ENCODE data around the gene RAET1G. TPM values are rescaled to one million over a fixed set of nuclear protein-coding genes. Genes with fewer than 3 reads are reported as not detected.
A peak's percentile ranks its signal among the peaks of the same experiment; 100 is the strongest.

RAET1G gene
- total RNA-seq, 1 donor from 2014 or later: 0.73 TPM

DNA sequence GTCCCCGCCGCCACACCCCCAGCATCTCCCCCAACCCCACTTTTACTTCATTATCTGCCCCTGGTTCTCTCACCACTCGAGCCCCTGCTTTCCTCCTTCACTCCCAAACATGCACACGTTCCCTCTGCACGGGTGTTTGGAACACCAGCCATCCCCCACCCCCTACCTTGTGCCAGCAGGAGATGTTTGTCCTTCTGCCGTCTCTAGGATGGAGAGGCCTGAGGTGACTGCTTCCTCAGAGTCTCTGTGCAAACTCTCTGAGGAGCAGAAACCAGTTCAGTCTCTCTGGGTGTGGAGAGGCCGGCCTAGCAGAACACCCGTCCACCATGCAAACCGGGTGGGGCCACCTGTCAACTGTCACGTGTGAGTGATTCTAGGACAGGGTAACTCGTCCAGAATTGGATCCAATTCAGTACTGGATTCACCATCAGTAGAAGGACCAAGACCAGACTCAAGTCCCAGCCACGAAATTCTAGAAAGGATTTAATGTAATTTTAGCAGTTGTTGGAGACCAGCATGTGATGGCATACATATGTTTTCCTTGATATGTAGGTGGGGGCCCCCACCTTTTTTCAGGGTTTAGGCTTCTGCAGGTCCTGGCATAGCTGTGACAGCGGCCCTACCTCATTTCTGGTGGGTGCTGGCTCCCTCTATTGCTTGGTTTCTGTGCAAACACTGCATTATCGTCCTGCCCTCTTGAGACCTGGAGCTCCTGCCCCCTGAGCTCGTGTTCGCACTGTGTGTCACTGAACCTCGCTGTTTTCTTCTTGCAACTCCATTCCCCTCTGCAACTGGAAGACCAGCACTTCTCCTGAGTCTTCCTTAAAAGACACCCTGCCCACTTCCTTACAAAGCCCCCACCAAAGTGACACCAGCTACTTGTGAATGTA is 24.8 kb downstream of the RAET1G start, which contains the start of gene RAET1E:
Gene RAET1E (minus strand): TSS at position 259 of the 890 bp plus-strand sequence. CDS start 7,212 bp downstream, outside the sequence.
- H3K27me3 Mint-ChIP-seq (ENCODE audit: unreplicated experiment): peaks cover 7% of the 10 kb centered on the region
- H3K4me3 Mint-ChIP-seq (ENCODE audit: unreplicated experiment): peak within 1 kb of the TSS; percentile 46
- peak; percentile 51 for DNase-seq (ENCODE audit: extremely low spot score, unreplicated experiment)
- TF ChIP-seq, protein P1, sequence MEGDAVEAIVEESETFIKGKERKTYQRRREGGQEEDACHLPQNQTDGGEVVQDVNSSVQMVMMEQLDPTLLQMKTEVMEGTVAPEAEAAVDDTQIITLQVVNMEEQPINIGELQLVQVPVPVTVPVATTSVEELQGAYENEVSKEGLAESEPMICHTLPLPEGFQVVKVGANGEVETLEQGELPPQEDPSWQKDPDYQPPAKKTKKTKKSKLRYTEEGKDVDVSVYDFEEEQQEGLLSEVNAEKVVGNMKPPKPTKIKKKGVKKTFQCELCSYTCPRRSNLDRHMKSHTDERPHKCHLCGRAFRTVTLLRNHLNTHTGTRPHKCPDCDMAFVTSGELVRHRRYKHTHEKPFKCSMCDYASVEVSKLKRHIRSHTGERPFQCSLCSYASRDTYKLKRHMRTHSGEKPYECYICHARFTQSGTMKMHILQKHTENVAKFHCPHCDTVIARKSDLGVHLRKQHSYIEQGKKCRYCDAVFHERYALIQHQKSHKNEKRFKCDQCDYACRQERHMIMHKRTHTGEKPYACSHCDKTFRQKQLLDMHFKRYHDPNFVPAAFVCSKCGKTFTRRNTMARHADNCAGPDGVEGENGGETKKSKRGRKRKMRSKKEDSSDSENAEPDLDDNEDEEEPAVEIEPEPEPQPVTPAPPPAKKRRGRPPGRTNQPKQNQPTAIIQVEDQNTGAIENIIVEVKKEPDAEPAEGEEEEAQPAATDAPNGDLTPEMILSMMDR (IDR thresholded peaks at IDR 0.05): no peak
- H3K4me1 Mint-ChIP-seq (ENCODE audit: unreplicated experiment): peaks cover 39% of the 10 kb centered on the region
- no peaks in the 10 kb centered on the region for H3K9me3 Mint-ChIP-seq (ENCODE audit: unreplicated experiment)
- H3K36me3 Mint-ChIP-seq (ENCODE audit: unreplicated experiment): no peaks in the 10 kb centered on the region
- H3K27ac Mint-ChIP-seq (ENCODE audit: unreplicated experiment): peak within 1 kb of the TSS; percentile 92

DNA sequence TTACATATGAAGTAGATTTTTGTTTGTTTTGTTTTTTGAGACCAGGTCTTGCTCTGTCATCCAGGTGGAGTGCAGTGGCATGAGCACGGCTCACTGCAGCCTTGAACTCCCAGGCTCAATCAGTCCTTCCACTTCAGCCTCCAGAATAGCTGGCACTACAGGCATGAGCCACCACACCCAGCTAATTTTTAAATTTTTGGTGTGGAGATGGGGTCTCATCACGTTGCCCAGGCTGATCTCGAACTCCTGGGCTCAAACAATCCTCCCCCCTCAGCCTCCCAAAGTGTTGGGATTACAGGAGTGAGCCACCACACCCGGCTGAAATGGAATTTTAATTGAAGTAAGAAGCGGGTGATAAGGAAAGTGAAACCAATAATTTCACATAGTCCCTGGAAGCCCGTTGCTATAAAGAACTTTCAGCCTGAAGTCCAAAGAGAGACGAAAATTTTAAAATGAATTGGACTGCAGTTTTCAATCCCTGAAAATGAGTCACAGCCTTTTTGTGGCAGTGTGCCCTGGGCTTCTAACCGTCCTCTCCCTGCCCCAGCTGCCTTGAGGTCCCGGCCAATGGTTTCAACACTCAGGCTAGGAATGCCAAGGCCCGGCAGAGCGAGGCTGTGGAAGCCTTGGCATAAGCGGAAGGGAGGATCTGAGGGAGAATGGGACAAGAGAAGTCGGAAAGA is 25.8 kb downstream of the RAET1G start:
- Mint-ChIP-seq H3K9me3 (ENCODE audit: unreplicated experiment) (no peaks in the 10 kb centered on the region), H3K4me3 (ENCODE audit: unreplicated experiment) (peak overlapping the region; percentile 46), H3K36me3 (ENCODE audit: unreplicated experiment) (no peaks in the 10 kb centered on the region), H3K4me1 (ENCODE audit: unreplicated experiment) (peaks cover 39% of the 10 kb centered on the region), H3K27me3 (ENCODE audit: unreplicated experiment) (peaks cover 2% of the 10 kb centered on the region), H3K27ac (ENCODE audit: unreplicated experiment) (peak overlapping the region; percentile 92)
- TF ChIP-seq, protein P1 (IDR thresholded peaks at IDR 0.05): no peak
- DNase-seq (ENCODE audit: extremely low spot score, unreplicated experiment): peak; percentile 85

DNA sequence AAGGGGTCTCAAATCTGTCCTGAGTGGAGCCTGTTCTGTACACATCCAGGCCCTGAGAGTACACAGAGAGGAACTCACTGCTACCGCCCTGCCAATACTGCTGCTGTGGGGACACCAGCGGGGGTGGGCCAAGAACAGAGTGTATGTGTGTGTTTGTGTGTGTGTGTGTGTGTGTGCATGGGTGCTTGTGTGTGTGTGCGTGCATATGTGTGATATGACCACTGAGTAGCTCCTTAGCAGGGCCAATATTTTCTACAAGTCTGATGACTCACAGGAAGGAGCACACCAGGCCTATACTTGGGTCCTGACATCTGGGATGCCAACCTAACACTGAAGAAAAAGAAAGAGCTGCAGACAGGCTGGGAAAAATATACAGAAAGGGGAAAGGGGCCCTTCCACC is 26.4 kb downstream of the RAET1G start:
- Mint-ChIP-seq H3K4me3 (ENCODE audit: unreplicated experiment) (peak overlapping the region; percentile 46), H3K27ac (ENCODE audit: unreplicated experiment) (peak overlapping the region; percentile 92), H3K27me3 (ENCODE audit: unreplicated experiment) (no peaks in the 10 kb centered on the region), H3K4me1 (ENCODE audit: unreplicated experiment) (peaks cover 39% of the 10 kb centered on the region), H3K36me3 (ENCODE audit: unreplicated experiment) (no peaks in the 10 kb centered on the region), H3K9me3 (ENCODE audit: unreplicated experiment) (no peaks in the 10 kb centered on the region)
- DNase-seq (ENCODE audit: extremely low spot score, unreplicated experiment): peak; percentile 56
- TF ChIP-seq, protein P1 (IDR thresholded peaks at IDR 0.05): no peak

DNA sequence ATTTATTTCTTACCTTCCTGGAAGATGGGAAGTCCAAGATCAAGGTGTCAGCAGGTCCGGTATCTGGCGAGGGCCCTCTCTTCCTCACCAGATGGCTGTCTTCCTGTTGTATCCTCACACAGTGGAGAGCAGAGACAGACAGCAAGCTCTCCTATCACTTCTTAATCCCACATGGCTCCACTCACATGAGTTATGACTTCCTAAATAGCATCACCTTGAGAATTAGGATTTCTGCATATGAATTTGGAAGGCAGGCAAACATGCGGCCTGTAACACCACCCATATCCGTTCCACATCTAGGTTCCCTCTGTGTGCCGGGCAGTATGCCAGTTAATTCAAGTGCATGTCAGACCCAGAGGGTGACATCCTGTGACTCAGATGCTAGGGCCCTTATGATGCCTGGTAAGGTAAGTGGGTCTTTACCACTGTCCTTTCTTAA is 27.1 kb downstream of the RAET1G start:
- Mint-ChIP-seq H3K4me3 (ENCODE audit: unreplicated experiment) (peak overlapping the region; percentile 42), H3K27me3 (ENCODE audit: unreplicated experiment) (no peaks in the 10 kb centered on the region), H3K9me3 (ENCODE audit: unreplicated experiment) (no peaks in the 10 kb centered on the region), H3K4me1 (ENCODE audit: unreplicated experiment) (peaks cover 44% of the 10 kb centered on the region), H3K27ac (ENCODE audit: unreplicated experiment) (peak overlapping the region; percentile 92), H3K36me3 (ENCODE audit: unreplicated experiment) (no peaks in the 10 kb centered on the region)
- DNase-seq (ENCODE audit: extremely low spot score, unreplicated experiment): no peak
- TF ChIP-seq, protein P1 (IDR thresholded peaks at IDR 0.05): no peak
